Measurements from ENCODE around the gene HEXIM1.
A peak's percentile ranks its signal among the peaks of the same experiment; 100 is the strongest.

Gene HEXIM1

DNA sequence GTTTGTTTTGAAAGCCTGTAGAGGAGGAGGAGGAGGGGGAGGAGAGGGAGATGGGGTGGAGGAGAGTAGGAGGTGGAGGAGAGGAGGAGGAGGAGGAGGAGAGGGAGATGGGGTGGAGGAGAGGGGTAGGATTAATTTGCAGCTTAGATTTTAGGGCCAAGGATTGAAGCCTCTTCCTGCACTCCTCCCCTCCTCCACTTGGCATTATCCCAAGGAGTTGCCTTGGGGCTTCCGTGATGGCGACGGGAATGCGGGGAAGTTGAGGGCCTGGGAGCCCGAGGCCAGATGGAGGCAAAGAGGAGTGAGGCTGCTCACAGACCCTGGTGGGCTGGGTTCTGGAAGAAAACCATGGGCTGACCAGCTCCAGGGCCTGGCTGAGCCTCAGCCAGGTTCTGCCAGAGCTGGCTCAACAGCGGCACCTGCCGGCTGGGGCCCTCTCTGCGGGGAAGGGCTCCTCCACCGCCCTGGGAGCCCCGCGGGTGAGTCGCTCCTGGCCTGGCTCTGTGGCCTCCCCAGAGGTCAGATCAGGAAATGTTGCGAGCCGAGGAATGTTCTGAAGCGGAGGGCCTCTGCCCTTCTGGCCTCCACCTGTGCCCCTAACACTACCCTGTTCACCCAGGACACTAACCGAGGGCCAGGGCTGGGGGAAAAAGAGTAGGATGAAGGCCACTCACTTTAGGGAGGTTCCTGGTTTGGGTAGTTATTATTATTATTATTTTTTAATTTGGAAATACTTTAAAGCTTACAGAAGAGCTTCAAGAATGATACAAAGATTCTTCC is 49.5 kb downstream of the HEXIM1 start:
- peaks cover 8% of the 10 kb centered on the region for H3K4me1 ChIP-seq (ENCODE audit: insufficient read depth, low read length)
- H3K4me3 ChIP-seq (ENCODE audit: low read depth in 1 of 2, low read length in 2 of 2): peak overlapping the region in 1 of 2 donors; percentile 32
- no peaks in the 10 kb centered on the region for H3K27me3 ChIP-seq (ENCODE audit: control insufficient read depth in 1 of 2, insufficient read depth in 2 of 2, low read length in 2 of 2)
- H3K27ac ChIP-seq (ENCODE audit: low read depth, low read length): peak overlapping the region; percentile 76
- no peaks in the 10 kb centered on the region for H3K9me3 ChIP-seq (ENCODE audit: low read length)
- peak overlapping the region; percentile 33 for H3K9ac ChIP-seq (ENCODE audit: low read length)
- H3K36me3 ChIP-seq (ENCODE audit: insufficient read depth, low read length): no peaks in the 10 kb centered on the region

DNA sequence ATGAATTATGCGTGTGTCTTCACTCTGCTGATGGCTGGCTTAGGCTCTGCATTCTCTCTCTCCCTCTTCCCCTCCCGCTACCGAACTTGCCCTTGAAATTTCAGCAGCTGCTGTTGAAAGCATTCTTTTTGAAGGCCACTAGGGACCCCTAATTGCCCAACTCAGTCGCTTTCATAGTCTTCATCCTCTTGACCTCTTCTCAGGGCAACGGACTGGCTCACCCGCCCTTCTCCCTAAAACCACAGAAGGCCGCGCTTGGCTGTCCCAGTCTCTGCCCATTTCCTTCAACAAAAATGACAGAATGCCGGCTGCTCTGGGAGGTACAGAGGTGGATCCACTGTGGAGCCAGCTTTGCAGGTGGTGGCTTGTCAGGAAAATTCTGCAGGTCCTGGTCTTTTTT is 52.4 kb downstream of the HEXIM1 start:
- no peaks in the 10 kb centered on the region for H3K27me3 ChIP-seq (ENCODE audit: control insufficient read depth in 1 of 2, insufficient read depth in 2 of 2, low read length in 2 of 2)
- no peak overlapping the region for H3K27ac ChIP-seq (ENCODE audit: low read depth, low read length)
- no peaks in the 10 kb centered on the region for H3K36me3 ChIP-seq (ENCODE audit: insufficient read depth, low read length)
- H3K9me3 ChIP-seq (ENCODE audit: low read length): no peaks in the 10 kb centered on the region
- no peak overlapping the region for H3K4me3 ChIP-seq (ENCODE audit: low read depth in 1 of 2, low read length in 2 of 2)
- H3K9ac ChIP-seq (ENCODE audit: low read length): no peak overlapping the region
- peaks cover 8% of the 10 kb centered on the region for H3K4me1 ChIP-seq (ENCODE audit: insufficient read depth, low read length)

DNA sequence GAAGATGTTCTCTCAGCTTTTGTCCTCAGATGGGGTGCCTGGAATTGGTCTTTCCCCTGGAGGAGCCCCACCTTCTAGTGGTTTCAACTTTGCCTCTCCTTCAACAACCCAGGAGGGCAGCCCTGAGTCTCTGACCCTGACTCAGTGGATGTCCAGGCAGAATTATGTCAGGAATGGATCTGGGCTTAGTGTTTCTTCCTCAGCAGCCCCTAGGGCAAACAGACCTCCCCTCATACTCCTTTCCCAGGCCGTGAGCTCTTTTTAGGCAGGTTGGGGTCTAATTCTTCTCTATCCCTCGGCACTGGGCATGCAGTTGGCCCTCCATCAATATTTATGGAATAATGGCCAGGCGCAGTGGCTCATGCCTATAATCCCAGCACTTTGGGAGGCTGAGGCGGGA is 53.2 kb downstream of the HEXIM1 start:
- no peak overlapping the region for H3K27ac ChIP-seq (ENCODE audit: low read depth, low read length)
- no peak overlapping the region for H3K4me3 ChIP-seq (ENCODE audit: low read depth in 1 of 2, low read length in 2 of 2)
- no peaks in the 10 kb centered on the region for H3K27me3 ChIP-seq (ENCODE audit: control insufficient read depth in 1 of 2, insufficient read depth in 2 of 2, low read length in 2 of 2)
- H3K36me3 ChIP-seq (ENCODE audit: insufficient read depth, low read length): no peaks in the 10 kb centered on the region
- no peak overlapping the region for H3K9ac ChIP-seq (ENCODE audit: low read length)
- peaks cover 8% of the 10 kb centered on the region for H3K4me1 ChIP-seq (ENCODE audit: insufficient read depth, low read length)
- H3K9me3 ChIP-seq (ENCODE audit: low read length): no peaks in the 10 kb centered on the region

Measured in muscle layer of colon (tissue), 2 donors.